ENCODE results near the gene TRMT11. TPM values are rescaled to one million over a fixed set of nuclear protein-coding genes. Genes with fewer than 3 reads are reported as not detected.

The TRMT11 gene
- total RNA-seq, 4 donors from 2014 or later: 23.6 to 152 (median 28.9) TPM

DNA sequence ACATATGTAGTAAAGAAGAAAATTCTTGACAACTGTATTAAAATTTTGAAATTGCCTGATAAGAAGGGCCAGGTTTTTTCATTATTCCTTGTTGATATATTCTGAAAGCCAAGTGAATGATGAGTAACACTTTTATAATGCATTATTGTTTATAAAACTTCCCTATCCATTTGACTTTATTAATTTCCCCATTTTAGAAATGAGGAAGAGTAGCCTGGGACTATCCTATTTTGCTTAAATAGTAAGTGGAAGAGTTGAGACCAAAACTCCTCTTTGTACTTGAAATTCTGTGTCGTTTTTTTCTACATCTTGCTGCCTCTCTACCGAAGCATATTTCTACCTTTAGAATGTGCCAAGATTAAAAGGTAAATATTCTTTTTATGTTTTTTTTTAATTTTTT is 39.7 kb downstream of the TRMT11 start:
- Histone ChIP-seq H3K27me3 (no peaks in the 10 kb centered on the region), H3K4me1 (no peaks in the 10 kb centered on the region), H3K4me3 (no peak overlapping the region), H3K27ac (no peak overlapping the region), H3K36me3 (peaks cover 0 to 45% (median 15%) of the 10 kb centered on the region in 4 donors), H3K9me3 (no peaks in the 10 kb centered on the region)
- TF ChIP-seq POLR2A (IDR thresholded peaks at IDR 0.05) (no peak), EP300 (IDR thresholded peaks at IDR 0.05; ENCODE audit: low read depth) (no peak), POLR2AphosphoS5 (IDR thresholded peaks at IDR 0.05) (no peak)
- TF ChIP-seq, protein P1, sequence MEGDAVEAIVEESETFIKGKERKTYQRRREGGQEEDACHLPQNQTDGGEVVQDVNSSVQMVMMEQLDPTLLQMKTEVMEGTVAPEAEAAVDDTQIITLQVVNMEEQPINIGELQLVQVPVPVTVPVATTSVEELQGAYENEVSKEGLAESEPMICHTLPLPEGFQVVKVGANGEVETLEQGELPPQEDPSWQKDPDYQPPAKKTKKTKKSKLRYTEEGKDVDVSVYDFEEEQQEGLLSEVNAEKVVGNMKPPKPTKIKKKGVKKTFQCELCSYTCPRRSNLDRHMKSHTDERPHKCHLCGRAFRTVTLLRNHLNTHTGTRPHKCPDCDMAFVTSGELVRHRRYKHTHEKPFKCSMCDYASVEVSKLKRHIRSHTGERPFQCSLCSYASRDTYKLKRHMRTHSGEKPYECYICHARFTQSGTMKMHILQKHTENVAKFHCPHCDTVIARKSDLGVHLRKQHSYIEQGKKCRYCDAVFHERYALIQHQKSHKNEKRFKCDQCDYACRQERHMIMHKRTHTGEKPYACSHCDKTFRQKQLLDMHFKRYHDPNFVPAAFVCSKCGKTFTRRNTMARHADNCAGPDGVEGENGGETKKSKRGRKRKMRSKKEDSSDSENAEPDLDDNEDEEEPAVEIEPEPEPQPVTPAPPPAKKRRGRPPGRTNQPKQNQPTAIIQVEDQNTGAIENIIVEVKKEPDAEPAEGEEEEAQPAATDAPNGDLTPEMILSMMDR (IDR thresholded peaks at IDR 0.05): no peak
- 89 to 94% methylated on average over 2 of the region's 2 CpGs for WGBS, 2 donors (ENCODE audit: low coverage in 1 of 2)
- intact Hi-C loops (cut with DNase I; ENCODE audit: low total_unique reads): no loop called here
- DNase-seq: no peak
- in situ Hi-C loops (cut with MboI; ENCODE audit: low pct_ligation_motif_present in 1 of 4, low pct_unique_long_range_greater_than_20kb in 1 of 4, low sequenced_read_pairs in 3 of 4): loop anchor here in 1 of 4 donors (25.0 kb wide), 2 partner anchors 311 to 636 kb away; partner anchors contain the start of gene CENPW

DNA sequence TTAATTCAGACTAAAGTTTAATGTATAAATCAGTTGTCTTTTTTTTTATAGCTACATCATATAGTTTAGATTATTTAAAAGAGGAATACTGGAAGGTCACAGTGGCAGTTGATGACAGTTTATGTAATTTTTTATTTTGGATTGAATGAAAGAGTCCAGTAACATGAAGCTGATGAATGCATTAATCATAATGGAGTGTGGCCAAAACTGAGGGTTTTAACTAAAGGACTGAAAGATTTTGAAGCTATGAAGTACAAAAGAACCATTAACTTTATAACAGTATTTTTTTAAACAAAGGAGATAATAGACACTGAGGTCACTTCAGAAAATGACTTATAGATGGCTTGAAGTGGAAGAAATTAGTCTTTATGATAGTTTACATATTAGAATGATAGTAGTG is 41.3 kb downstream of the TRMT11 start:
- Histone ChIP-seq H3K27ac (no peak overlapping the region), H3K36me3 (peaks cover 0 to 29% (median 13%) of the 10 kb centered on the region in 4 donors), H3K27me3 (no peaks in the 10 kb centered on the region), H3K4me3 (no peak overlapping the region), H3K9me3 (no peaks in the 10 kb centered on the region), H3K4me1 (no peaks in the 10 kb centered on the region)
- DNase-seq: no peak
- in situ Hi-C loops (cut with MboI; ENCODE audit: low pct_ligation_motif_present in 1 of 4, low pct_unique_long_range_greater_than_20kb in 1 of 4, low sequenced_read_pairs in 3 of 4): loop anchor here in 1 of 4 donors (25.0 kb wide), 2 partner anchors 310 to 635 kb away; partner anchors contain the start of gene CENPW
- TF ChIP-seq, protein P1 (IDR thresholded peaks at IDR 0.05): no peak
- TF ChIP-seq POLR2A (IDR thresholded peaks at IDR 0.05) (no peak), EP300 (IDR thresholded peaks at IDR 0.05; ENCODE audit: low read depth) (no peak), POLR2AphosphoS5 (IDR thresholded peaks at IDR 0.05) (no peak)
- intact Hi-C loops (cut with DNase I; ENCODE audit: low total_unique reads): no loop called here

DNA sequence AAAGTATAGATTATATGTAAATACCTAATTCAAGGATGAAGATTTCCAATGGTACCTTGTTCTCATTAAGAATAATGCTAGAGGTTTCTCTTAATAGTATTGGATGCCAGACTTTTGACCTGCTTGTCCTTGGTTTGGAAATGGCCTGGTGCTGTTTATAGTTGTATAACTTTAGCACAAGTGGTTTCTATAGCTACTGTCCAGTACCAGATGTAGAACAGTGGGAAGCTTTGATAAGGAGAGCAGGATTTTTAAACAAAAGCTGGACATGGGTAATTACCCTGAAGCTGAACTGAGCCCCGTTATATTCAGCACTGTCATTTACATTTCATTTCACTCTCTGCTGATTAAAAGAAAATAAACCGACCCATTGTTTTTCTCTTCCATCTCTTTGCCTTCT is 43.7 kb downstream of the TRMT11 start:
- H3K9me3 ChIP-seq: no peaks in the 10 kb centered on the region
- H3K27me3 ChIP-seq: no peaks in the 10 kb centered on the region
- TF ChIP-seq POLR2A (IDR thresholded peaks at IDR 0.05): no peak
- TF ChIP-seq, protein P1 (IDR thresholded peaks at IDR 0.05): no peak
- no peak for TF ChIP-seq POLR2AphosphoS5 (IDR thresholded peaks at IDR 0.05)
- TF ChIP-seq EP300 (IDR thresholded peaks at IDR 0.05; ENCODE audit: low read depth): no peak
- H3K27ac ChIP-seq: no peak overlapping the region
- H3K36me3 ChIP-seq: peaks cover 0 to 20% (median 7%) of the 10 kb centered on the region in 4 donors
- in situ Hi-C loops (cut with MboI; ENCODE audit: low pct_ligation_motif_present in 1 of 4, low pct_unique_long_range_greater_than_20kb in 1 of 4, low sequenced_read_pairs in 3 of 4): loop anchor here in 1 of 4 donors (25.0 kb wide), 2 partner anchors 307 to 632 kb away; partner anchors contain the start of gene CENPW
- no peak overlapping the region for H3K4me3 ChIP-seq
- WGBS, 2 donors (ENCODE audit: low coverage in 1 of 2): 70 to 75% methylated on average over 2 of the region's 2 CpGs
- no peak for DNase-seq
- H3K4me1 ChIP-seq: peaks cover 0 to 8% (median 2%) of the 10 kb centered on the region in 4 donors
- intact Hi-C loops (cut with DNase I; ENCODE audit: low total_unique reads): no loop called here

DNA sequence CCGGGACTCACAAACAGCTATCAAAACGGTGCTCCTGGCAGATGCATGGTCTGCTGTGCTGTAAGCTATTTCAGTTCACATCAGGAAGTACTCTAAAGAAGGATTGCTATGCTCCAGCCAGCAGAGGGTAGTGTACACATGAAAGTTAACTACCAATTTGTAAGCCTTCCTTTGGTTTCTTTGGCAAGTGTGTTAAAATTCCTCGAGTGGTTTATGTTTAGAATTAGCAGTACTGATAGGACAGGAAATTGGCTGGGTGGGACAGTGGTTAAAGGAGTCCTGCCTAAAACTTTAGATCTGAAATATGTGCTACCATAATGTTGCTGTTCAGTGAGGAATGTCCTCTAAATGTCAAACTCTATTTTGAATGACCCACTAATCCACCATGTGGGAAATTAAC is 47.4 kb downstream of the TRMT11 start:
- WGBS, 2 donors (ENCODE audit: low coverage in 1 of 2): 8 to 10% methylated on average over 2 to 3 of the region's 3 CpGs
- no peak overlapping the region for H3K4me3 ChIP-seq
- TF ChIP-seq POLR2AphosphoS5 (IDR thresholded peaks at IDR 0.05) (peak in 1 of 3 donors; percentile 27), EP300 (IDR thresholded peaks at IDR 0.05; ENCODE audit: low read depth) (no peak), POLR2A (IDR thresholded peaks at IDR 0.05) (no peak)
- TF ChIP-seq, protein P1 (IDR thresholded peaks at IDR 0.05): peak; percentile 34 to 72 (median 54)
- in situ Hi-C loops (cut with MboI; ENCODE audit: low pct_ligation_motif_present in 1 of 4, low pct_unique_long_range_greater_than_20kb in 1 of 4, low sequenced_read_pairs in 3 of 4) (loop anchor here in 1 of 4 donors (25.0 kb wide), 2 partner anchors 304 to 629 kb away; partner anchors contain the start of gene CENPW), intact Hi-C loops (cut with DNase I; ENCODE audit: low total_unique reads) (no loop called here)
- H3K4me1 ChIP-seq: peaks cover 0 to 8% (median 2%) of the 10 kb centered on the region in 4 donors
- peaks cover 0 to 17% (median 1%) of the 10 kb centered on the region in 4 donors for H3K36me3 ChIP-seq
- peak; percentile 19 for DNase-seq
- H3K27ac ChIP-seq: no peak overlapping the region
- H3K9me3 ChIP-seq: no peaks in the 10 kb centered on the region
- H3K27me3 ChIP-seq: no peaks in the 10 kb centered on the region

Measured in transverse colon (tissue), 4 donors.